Activated naive CD4-positive, alpha-beta T cell treated with anti-CD3 and anti-CD28 coated beads, Interleukin-2, amount 10 ng/mL, durations not matched to agents 7 days and 5 days (primary cell): ENCODE results near the gene PAK2.
"Not testable (repeated sequence)": the region's sequence is repeated elsewhere in the genome, so short reads cannot be mapped to it uniquely, and the experiment has no call there.

ENCODE experiments used
- CTCF ChIA-PET: fragments of 350-600 bp; sonication (Branson Sonifier 250); formaldehyde crosslinking; loops from one replicate; lab custom pipeline; 2021; ENCODE audit warnings: antibody characterized with exemption; lab: Charles Lee
- DNase-seq: peaks from one replicate; pipeline ENCODE4 v3.0.0-alpha.2; 2020
- H3K27ac Mint-ChIP-seq: one replicate; pipeline ENCODE4 v1.8.0; 2021; ENCODE audit warnings: mild to moderate bottlenecking, moderate library complexity, mixed read lengths
- H3K27me3 Mint-ChIP-seq: one replicate; pipeline ENCODE4 v1.8.0; 2021; ENCODE audit warnings: mild to moderate bottlenecking, mixed read lengths
- H3K36me3 Mint-ChIP-seq: one replicate; pipeline ENCODE4 v1.8.0; 2021; ENCODE audit warnings: mixed read lengths
- H3K4me1 Mint-ChIP-seq: one replicate; pipeline ENCODE4 v1.8.0; 2021; ENCODE audit warnings: mixed read lengths
- H3K4me3 Mint-ChIP-seq: one replicate; pipeline ENCODE4 v1.8.0; 2021; ENCODE audit warnings: mild to moderate bottlenecking, moderate library complexity, mixed read lengths
- H3K9me3 Mint-ChIP-seq: one replicate; pipeline ENCODE4 v1.8.0; 2021; ENCODE audit warnings: mixed read lengths

Gene PAK2

DNA sequence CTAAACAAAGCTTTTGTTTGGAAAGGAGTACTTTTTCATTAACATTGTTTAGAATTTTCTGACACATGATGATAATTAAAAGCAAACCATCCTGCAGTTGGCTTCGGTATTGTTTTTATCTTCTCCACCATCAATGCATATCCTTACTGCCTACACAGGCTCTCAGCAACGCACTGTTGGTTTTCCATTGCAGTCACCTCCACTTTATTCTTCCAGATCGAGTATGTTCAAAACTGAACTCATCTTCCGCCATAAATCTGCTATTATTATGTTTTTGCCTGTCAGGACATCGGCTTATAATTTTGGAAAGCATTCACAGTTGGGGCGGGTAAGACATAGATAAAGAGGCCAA is 127.5 kb downstream of the PAK2 start:
- peaks cover 11% of the 10 kb centered on the region for H3K9me3 Mint-ChIP-seq
- peak overlapping the region; percentile 99 for H3K4me3 Mint-ChIP-seq
- peak overlapping the region; percentile 92 for H3K27ac Mint-ChIP-seq
- peaks cover 26% of the 10 kb centered on the region for H3K4me1 Mint-ChIP-seq
- peaks cover 4% of the 10 kb centered on the region for H3K36me3 Mint-ChIP-seq
- DNase-seq: no peak
- peaks cover 4% of the 10 kb centered on the region for H3K27me3 Mint-ChIP-seq
- CTCF ChIA-PET: interaction anchor here (0.8 to 2.7 kb wide), 3 partner anchors 18 to 103 kb away, joined by 3 to 7 read pairs (median 5); partner anchors contain the start of gene NCBP2

GRCh38 chr3:196867507-196868296 is 128.0 kb downstream of the PAK2 start, which contains the start of gene SENP5:
Gene SENP5, plus strand, starts transcription at chr3:196867920. Its CDS starts 17,262 bp downstream, at chr3:196885182.
- H3K4me3 Mint-ChIP-seq: peak within 1 kb of the TSS; percentile 99
- peak within 1 kb of the TSS; percentile 92 for H3K27ac Mint-ChIP-seq
- peaks cover 28% of the 10 kb centered on the region for H3K4me1 Mint-ChIP-seq
- DNase-seq: peak; percentile 92
- peaks cover 4% of the 10 kb centered on the region for H3K27me3 Mint-ChIP-seq
- H3K9me3 Mint-ChIP-seq: peaks cover 11% of the 10 kb centered on the region
- H3K36me3 Mint-ChIP-seq: peaks cover 5% of the 10 kb centered on the region
- CTCF ChIA-PET: interaction anchor here (0.8 to 2.7 kb wide), 2 partner anchors 18 to 75 kb away, joined by 3 to 7 read pairs; partner anchors contain the start of gene NCBP2

DNA sequence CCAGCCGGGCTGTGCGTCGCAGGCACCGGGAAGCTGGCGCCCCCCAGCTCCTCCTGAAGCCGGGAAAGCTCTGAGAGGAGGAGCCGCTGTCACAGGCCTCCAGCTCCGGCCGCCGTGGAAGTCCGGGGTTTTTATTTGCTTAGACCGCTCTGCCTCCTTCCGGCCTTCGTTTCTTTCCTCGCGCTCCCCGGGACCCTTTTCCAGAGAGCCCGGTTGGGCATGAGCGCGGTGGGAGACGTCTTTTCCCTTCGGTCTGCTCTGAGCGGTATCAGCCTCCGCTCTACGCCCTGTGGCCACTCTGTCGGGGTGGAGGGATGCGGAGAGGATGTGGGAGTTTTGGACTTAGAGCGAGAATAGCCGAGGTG is 128.6 kb downstream of the PAK2 start:
- H3K36me3 Mint-ChIP-seq: peaks cover 5% of the 10 kb centered on the region
- DNase-seq: peak; percentile 40
- H3K27ac Mint-ChIP-seq: peak overlapping the region; percentile 92
- peak overlapping the region; percentile 99 for H3K4me3 Mint-ChIP-seq
- CTCF ChIA-PET: interaction anchor here (2.7 kb wide), 1 partner anchor 75 kb away, joined by 7 read pairs; the partner anchor contains the start of gene NCBP2
- peaks cover 5% of the 10 kb centered on the region for H3K9me3 Mint-ChIP-seq
- peaks cover 28% of the 10 kb centered on the region for H3K4me1 Mint-ChIP-seq
- H3K27me3 Mint-ChIP-seq: peaks cover 2% of the 10 kb centered on the region

- Mint-ChIP-seq H3K27ac (no peak overlapping the region), H3K4me3 (no peak overlapping the region)
Observed at GRCh38 chr3:196872316-196872715, 132.7 kb downstream of the PAK2 start.

DNA sequence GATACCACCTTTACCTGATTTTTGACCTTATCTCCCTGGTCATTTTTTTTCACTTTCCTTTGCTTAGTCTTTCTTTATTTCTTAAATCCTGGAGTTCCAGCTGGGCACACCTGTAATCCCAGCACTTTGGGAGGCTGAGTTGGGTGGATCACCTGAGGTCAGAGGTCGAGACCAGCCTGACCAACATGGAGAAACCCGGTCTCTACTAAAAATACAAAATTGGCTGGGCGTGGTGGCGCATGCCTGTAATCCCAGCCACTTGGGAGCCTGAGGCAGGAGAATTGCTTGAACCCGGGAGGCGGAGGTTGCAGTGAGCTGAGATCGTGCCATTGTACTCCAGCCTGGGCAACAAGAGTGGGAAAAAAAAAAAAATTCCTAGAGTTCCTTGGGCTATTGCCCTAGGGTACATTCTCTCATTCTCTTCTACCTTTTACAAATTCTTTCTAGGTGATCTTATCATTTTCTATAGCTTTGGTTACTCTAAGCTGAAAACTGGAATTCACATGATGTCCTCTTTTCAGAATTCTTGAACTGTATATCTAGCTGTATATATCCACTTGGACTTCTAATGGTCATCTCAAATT is 134.9 kb downstream of the PAK2 start:
- not testable (repeated sequence) for H3K27me3 Mint-ChIP-seq, H3K27ac Mint-ChIP-seq, H3K9me3 Mint-ChIP-seq, DNase-seq, H3K4me3 Mint-ChIP-seq, H3K36me3 Mint-ChIP-seq
- peaks cover 13% of the 10 kb centered on the region for H3K4me1 Mint-ChIP-seq
- CTCF ChIA-PET: interaction anchor here (1.0 to 1.6 kb wide), 3 partner anchors 29 to 422 kb away, joined by 3 to 7 read pairs (median 3); no protein-coding TSS in a partner anchor

More at GRCh38 chr3:196872316-196872715, 132.7 kb downstream of the PAK2 start:
- peaks cover 20% of the 10 kb centered on the region for H3K4me1 Mint-ChIP-seq
- H3K36me3 Mint-ChIP-seq: peaks cover 5% of the 10 kb centered on the region
- DNase-seq: no peak
- H3K9me3 Mint-ChIP-seq: no peaks in the 10 kb centered on the region
- CTCF ChIA-PET: interaction anchor here (1.0 kb wide), 1 partner anchor 9 kb away, joined by 4 read pairs; no protein-coding TSS in a partner anchor
- no peaks in the 10 kb centered on the region for H3K27me3 Mint-ChIP-seq

GRCh38 chr3:196875258-196875657 is 135.6 kb downstream of the PAK2 start:
- Mint-ChIP-seq H3K27ac (no peak overlapping the region), H3K36me3 (peaks cover 7% of the 10 kb centered on the region), H3K4me3 (no peak overlapping the region), H3K4me1 (peaks cover 6% of the 10 kb centered on the region), H3K27me3 (no peaks in the 10 kb centered on the region), H3K9me3 (no peaks in the 10 kb centered on the region)
- no peak for DNase-seq
- CTCF ChIA-PET: interaction anchor here (1.0 to 1.6 kb wide), 3 partner anchors 30 to 422 kb away, joined by 3 to 7 read pairs (median 3); no protein-coding TSS in a partner anchor
